Large intestine (tissue), 3 donors: ENCODE measurements around the gene MCRIP2. TPM values are rescaled to one million over a fixed set of nuclear protein-coding genes. Genes with fewer than 3 reads are reported as not detected.

ENCODE experiments used
- DNase-seq, 2 donors: peaks; one replicate each; pipeline versions ENCODE4 v3.0.0 to v3.0.0-alpha.2; 2013
- H3K27ac ChIP-seq: one replicate; pipeline ENCODE4 v1.5.1; 2013; ENCODE audit warnings: low read length
- H3K27me3 ChIP-seq: 2 replicates; pipeline ENCODE4 v1.6.1; 2013; ENCODE audit warnings: low read length; ENCODE audit not compliant: control insufficient read depth, insufficient read depth
- H3K36me3 ChIP-seq: 2 replicates; pipeline ENCODE4 v1.6.1; 2013; ENCODE audit warnings: low read length; ENCODE audit not compliant: control insufficient read depth, insufficient read depth
- H3K4me1 ChIP-seq: one replicate; pipeline ENCODE4 v1.6.1; 2013; ENCODE audit warnings: low read length; ENCODE audit not compliant: control insufficient read depth, insufficient read depth
- H3K4me3 ChIP-seq: one replicate; pipeline ENCODE4 v1.5.1; 2013; ENCODE audit warnings: low read length
- H3K9me3 ChIP-seq: one replicate; pipeline ENCODE4 v1.6.1; 2013; ENCODE audit warnings: mild to moderate bottlenecking, low read depth, low read length, moderate library complexity; ENCODE audit not compliant: control insufficient read depth
- WGBS: methylation state at CpG from one replicate; pipeline ENCODE4 v1.1.5; 2013; ENCODE audit warnings: low lambda C conversion rate; ENCODE audit not compliant: insufficient coverage; 5-methylcytosine and 5-hydroxymethylcytosine counted together
- polyA plus RNA-seq: library from polyadenylated mRNA; unstranded; fragments of 120-200 nt; gene quantifications from one replicate; pipeline ENCODE4 v1.2.1, GENCODE V29; 2013

Gene MCRIP2
- polyA plus RNA-seq, 1 donor, result 43.3 TPM

- peaks cover 21% of the 10 kb centered on the region for H3K4me1 ChIP-seq
- peaks cover 57% of the 10 kb centered on the region for H3K27me3 ChIP-seq
- H3K27ac ChIP-seq, result no peak overlapping the region
- peaks cover 5% of the 10 kb centered on the region for H3K36me3 ChIP-seq
- no peak for DNase-seq
- peaks cover 18% of the 10 kb centered on the region for H3K9me3 ChIP-seq
- 63% methylated on average over 5 of the region's 10 CpGs for WGBS
- H3K4me3 ChIP-seq, result no peak overlapping the region
Observed at GRCh38 chr16:692356-693108, 50.9 kb downstream of the MCRIP2 start.

GRCh38 chr16:693364-693763 is 51.7 kb downstream of the MCRIP2 start:
- peaks cover 21% of the 10 kb centered on the region for H3K4me1 ChIP-seq
- WGBS, result no CpG with 5 or more reads among the region's 22 CpGs
- DNase-seq, result no peak
- H3K36me3 ChIP-seq, result no peaks in the 10 kb centered on the region
- no peak overlapping the region for H3K4me3 ChIP-seq
- H3K27me3 ChIP-seq, result peaks cover 63% of the 10 kb centered on the region
- H3K9me3 ChIP-seq, result peaks cover 18% of the 10 kb centered on the region
- H3K27ac ChIP-seq, result no peak overlapping the region

- WGBS, result no CpG with 5 or more reads among the region's 37 CpGs
- H3K27me3 ChIP-seq, result peaks cover 66% of the 10 kb centered on the region
- H3K36me3 ChIP-seq, result no peaks in the 10 kb centered on the region
- H3K9me3 ChIP-seq, result peaks cover 18% of the 10 kb centered on the region
- no peak overlapping the region for H3K27ac ChIP-seq
- H3K4me1 ChIP-seq, result peaks cover 21% of the 10 kb centered on the region
- DNase-seq, result peak in 1 of 2 donors; percentile 38
- no peak overlapping the region for H3K4me3 ChIP-seq
Observed at GRCh38 chr16:693766-694165, 52.1 kb downstream of the MCRIP2 start.

- no peak for DNase-seq
- peaks cover 17% of the 10 kb centered on the region for H3K4me1 ChIP-seq
- H3K9me3 ChIP-seq, result peaks cover 18% of the 10 kb centered on the region
- no peak overlapping the region for H3K27ac ChIP-seq
- WGBS, result no CpG with 5 or more reads among the region's 64 CpGs
- no peaks in the 10 kb centered on the region for H3K36me3 ChIP-seq
- H3K4me3 ChIP-seq, result no peak overlapping the region
- peaks cover 71% of the 10 kb centered on the region for H3K27me3 ChIP-seq
Observed at GRCh38 chr16:694187-694862, 52.7 kb downstream of the MCRIP2 start.

- Histone ChIP-seq H3K27ac (no peak overlapping the region), H3K4me1 (peaks cover 13% of the 10 kb centered on the region), H3K9me3 (peaks cover 18% of the 10 kb centered on the region), H3K4me3 (no peak overlapping the region), H3K27me3 (peaks cover 77% of the 10 kb centered on the region), H3K36me3 (no peaks in the 10 kb centered on the region)
- no CpG with 5 or more reads among the region's 37 CpGs for WGBS
- DNase-seq, result no peak
Observed at GRCh38 chr16:694863-695354, 53.3 kb downstream of the MCRIP2 start.

- Histone ChIP-seq H3K36me3 (no peaks in the 10 kb centered on the region), H3K4me1 (peaks cover 13% of the 10 kb centered on the region), H3K4me3 (no peak overlapping the region), H3K9me3 (peaks cover 18% of the 10 kb centered on the region), H3K27me3 (peaks cover 83% of the 10 kb centered on the region), H3K27ac (no peak overlapping the region)
- peak in 1 of 2 donors; percentile 62 for DNase-seq
- WGBS, result no CpG with 5 or more reads among the region's 71 CpGs
Observed at GRCh38 chr16:695355-696089, 53.9 kb downstream of the MCRIP2 start.

Other genes with a start within 250 kb of the MCRIP2 start
- 107 TPM for gene NME4, start 244.6 kb upstream of the MCRIP2 start, polyA plus RNA-seq
- 91.0 TPM for gene DECR2, start 239.9 kb upstream of the MCRIP2 start, polyA plus RNA-seq
- gene RAB11FIP3, start 216.2 kb upstream of the MCRIP2 start, polyA plus RNA-seq, result 114 TPM
- 45.6 TPM for gene CAPN15, start 114.1 kb upstream of the MCRIP2 start, polyA plus RNA-seq
- not detected for gene PRR35, start 81.4 kb upstream of the MCRIP2 start, polyA plus RNA-seq
- gene NHLRC4, start 74.8 kb upstream of the MCRIP2 start, polyA plus RNA-seq, result 2.0 TPM
- gene PIGQ, start 71.9 kb upstream of the MCRIP2 start, polyA plus RNA-seq, result 23.6 TPM
- gene RAB40C, start 51.8 kb upstream of the MCRIP2 start, polyA plus RNA-seq, result 27.1 TPM
- gene WFIKKN1, start 10.8 kb upstream of the MCRIP2 start, polyA plus RNA-seq, result 1.6 TPM
- 59.1 TPM for gene METTL26, start 5.5 kb upstream of the MCRIP2 start, polyA plus RNA-seq
- gene WDR90, start 7.5 kb downstream of the MCRIP2 start, polyA plus RNA-seq, result 43.9 TPM
- gene RHOT2, start 26.3 kb downstream of the MCRIP2 start, polyA plus RNA-seq, result 105 TPM
- gene RHBDL1, start 33.8 kb downstream of the MCRIP2 start, polyA plus RNA-seq, result 2.6 TPM
- 65.9 TPM for gene STUB1, start 38.6 kb downstream of the MCRIP2 start, polyA plus RNA-seq
- 38.9 TPM for gene JMJD8, start 42.5 kb downstream of the MCRIP2 start, polyA plus RNA-seq
- gene WDR24, start 48.6 kb downstream of the MCRIP2 start, polyA plus RNA-seq, result 10.5 TPM
- 3.8 TPM for gene FBXL16, start 64.0 kb downstream of the MCRIP2 start, polyA plus RNA-seq
- 18.9 TPM for gene METRN, start 73.3 kb downstream of the MCRIP2 start, polyA plus RNA-seq
- 23.0 TPM for gene ANTKMT, start 79.3 kb downstream of the MCRIP2 start, polyA plus RNA-seq
- gene CCDC78, start 84.6 kb downstream of the MCRIP2 start, polyA plus RNA-seq, result 1.9 TPM
- gene HAGHL, start 85.3 kb downstream of the MCRIP2 start, polyA plus RNA-seq, result 9.1 TPM
- gene CIAO3, start 99.2 kb downstream of the MCRIP2 start, polyA plus RNA-seq, result 31.3 TPM
- gene MSLN, start 118.9 kb downstream of the MCRIP2 start, polyA plus RNA-seq, result 62.0 TPM
- gene RPUSD1, start 146.6 kb downstream of the MCRIP2 start, polyA plus RNA-seq, result 18.0 TPM
- gene CHTF18, start 146.8 kb downstream of the MCRIP2 start, polyA plus RNA-seq, result 19.1 TPM
- 0.81 TPM for gene GNG13, start 158.9 kb downstream of the MCRIP2 start, polyA plus RNA-seq